Liver (tissue), 9 donors: ENCODE measurements around the gene PLEKHA5. TPM values are rescaled to one million over a fixed set of nuclear protein-coding genes. Genes with fewer than 3 reads are reported as not detected.

Experiments used
- DNase-seq: peaks from one replicate; pipeline ENCODE4 v3.0.0-alpha.2; 2017; ENCODE audit warnings: low spot score
- H3K27ac ChIP-seq, 2 donors: one replicate each; pipeline ENCODE4 v1.7.0; 2013; ENCODE audit warnings: inconsistent platforms in 2 of 2, low read length in 2 of 2, control low read depth in 1 of 2, low read depth in 1 of 2, mild to moderate bottlenecking in 1 of 2
- H3K27me3 ChIP-seq, 4 donors: one replicate each; pipeline versions ENCODE4 v1.6.1 to v1.7.0; 2013; ENCODE audit warnings: low read length in 3 of 4, inconsistent platforms in 1 of 4, mild to moderate bottlenecking in 1 of 4, moderate library complexity in 1 of 4; ENCODE audit not compliant: control insufficient read depth in 4 of 4, insufficient read depth in 4 of 4
- H3K36me3 ChIP-seq, 4 donors: one replicate each; pipeline versions ENCODE4 v1.6.1 to v1.7.0; 2013; ENCODE audit warnings: low read length in 3 of 4, mild to moderate bottlenecking in 3 of 4, low read depth in 1 of 4, moderate library complexity in 1 of 4; ENCODE audit not compliant: control insufficient read depth in 4 of 4, insufficient read depth in 3 of 4
- H3K4me1 ChIP-seq, 4 donors: one replicate each; pipeline versions ENCODE4 v1.6.1 to v1.7.0; 2013; ENCODE audit warnings: low read length in 3 of 4, mild to moderate bottlenecking in 3 of 4, moderate library complexity in 1 of 4; ENCODE audit not compliant: control insufficient read depth in 4 of 4, insufficient read depth in 4 of 4
- H3K4me3 ChIP-seq, 3 donors: one replicate each; pipeline versions ENCODE4 v1.6.1 to v1.7.0; 2013; ENCODE audit warnings: low read length in 3 of 3, control low read depth in 1 of 3, low read depth in 1 of 3, mild to moderate bottlenecking in 1 of 3
- H3K9ac ChIP-seq, 2 donors: one replicate each; pipeline ENCODE4 v1.7.0; 2013; ENCODE audit warnings: low read length in 2 of 2, mild to moderate bottlenecking in 2 of 2, moderate library complexity in 2 of 2, control low read depth in 1 of 2, low read depth in 1 of 2
- H3K9me3 ChIP-seq, 4 donors: one replicate each; pipeline versions ENCODE4 v1.6.1 to v1.7.0; 2013; ENCODE audit warnings: low read length in 3 of 4; ENCODE audit not compliant: control insufficient read depth in 4 of 4
- ATF3 ChIP-seq: IDR thresholded peaks from 2 replicates; pipeline ENCODE4 v1.6.1; 2016; ENCODE audit warnings: antibody characterized with exemption
- CTCF ChIP-seq: fragments of 150-350 bp; IDR thresholded peaks from 2 replicates; pipeline ENCODE4 v1.5.1; 2017; ENCODE audit warnings: improper control_type of control experiment, low read depth, low read length; ENCODE audit not compliant: missing input control
- EGR1 ChIP-seq, 2 donors: IDR thresholded peaks; 2 replicates each; pipeline ENCODE4 v1.6.1; 2016 to 2018; ENCODE audit warnings: antibody characterized with exemption in 2 of 2, low read depth in 2 of 2
- FOXA1 ChIP-seq: IDR thresholded peaks from 2 replicates; pipeline ENCODE4 v1.6.1; 2016; ENCODE audit warnings: antibody characterized with exemption
- FOXA2 ChIP-seq: IDR thresholded peaks from 2 replicates; pipeline ENCODE4 v1.6.1; 2016; ENCODE audit warnings: antibody characterized with exemption
- GABPA ChIP-seq, 2 donors: IDR thresholded peaks in 1 of 2; conservative IDR thresholded peaks in 1 of 2; 2 replicates each; pipeline ENCODE4 v1.6.1; 2016; ENCODE audit warnings: antibody characterized with exemption in 2 of 2, mild to moderate bottlenecking in 1 of 2, moderate library complexity in 1 of 2
- HNF4A ChIP-seq, 2 donors: conservative IDR thresholded peaks; 2 replicates each; pipeline ENCODE4 v1.6.1; 2016; ENCODE audit warnings: antibody characterized with exemption in 2 of 2, mild to moderate bottlenecking in 2 of 2
- HNF4G ChIP-seq: IDR thresholded peaks from 2 replicates; pipeline ENCODE4 v1.6.1; 2016; ENCODE audit warnings: antibody characterized with exemption
- JUND ChIP-seq, 2 donors: IDR thresholded peaks; 2 replicates each; pipeline ENCODE4 v1.6.1; 2016; ENCODE audit warnings: antibody characterized with exemption in 2 of 2
- MAX ChIP-seq: IDR thresholded peaks from 2 replicates; pipeline ENCODE4 v1.6.1; 2016; ENCODE audit warnings: antibody characterized with exemption
- NR2F2 ChIP-seq: IDR thresholded peaks from 2 replicates; pipeline ENCODE4 v1.6.1; 2016; ENCODE audit warnings: antibody characterized with exemption
- RAD21 ChIP-seq, 2 donors: IDR thresholded peaks; 2 replicates each; pipeline ENCODE4 v1.6.1; 2016; ENCODE audit warnings: antibody characterized with exemption in 2 of 2, mild to moderate bottlenecking in 2 of 2
- REST ChIP-seq: IDR thresholded peaks from 2 replicates; pipeline ENCODE4 v1.6.1; 2016; ENCODE audit warnings: antibody characterized with exemption, mild to moderate bottlenecking
- RXRA ChIP-seq, 2 donors: IDR thresholded peaks; 2 replicates each; pipeline ENCODE4 v1.6.1; 2017 to 2018; ENCODE audit warnings: antibody characterized with exemption in 2 of 2, mild to moderate bottlenecking in 1 of 2
- SP1 ChIP-seq: IDR thresholded peaks from 2 replicates; pipeline ENCODE4 v1.6.1; 2018; ENCODE audit warnings: antibody characterized with exemption, mild to moderate bottlenecking
- TAF1 ChIP-seq: conservative IDR thresholded peaks from 2 replicates; pipeline ENCODE4 v1.6.1; 2016; ENCODE audit warnings: antibody characterized with exemption, mild to moderate bottlenecking
- YY1 ChIP-seq: IDR thresholded peaks from 2 replicates; pipeline ENCODE4 v1.6.1; 2016; ENCODE audit warnings: antibody characterized with exemption, mild to moderate bottlenecking
- ZBTB33 ChIP-seq: IDR thresholded peaks from 2 replicates; pipeline ENCODE4 v1.6.1; 2016; ENCODE audit warnings: antibody characterized with exemption
- WGBS: extraction: QIAGEN DNeasy Blood & Tissue Kit; methylation state at CpG from one replicate; pipeline ENCODE4 v1.1.7; 2013; 5-methylcytosine and 5-hydroxymethylcytosine counted together
- polyA plus RNA-seq, 2 donors: library from polyadenylated mRNA; stranded (reverse) in 1 of 2; unstranded in 1 of 2; fragments of 200-250 nt in 1 of 2; fragments of >200 nt in 1 of 2; fragmentation: Nextera tagmentation in 1 of 2; extraction: Ambion mirVana in 1 of 2; gene quantifications; one replicate each; pipeline versions ENCODE4 v1.2.1 to v1.2.3, GENCODE V29; 2013 to 2015
- total RNA-seq, 2 donors: library from RNA; depleted of rRNA; stranded (reverse); fragments of >200 nt; gene quantifications; one replicate each; pipeline ENCODE4 v1.2.3, GENCODE V29; 2014
- donor health status: healthy.
- donor health status: healthy.
- donor health status: healthy.
- donor health status: healthy.
- donor health status: healthy.

Gene PLEKHA5
- total and polyA plus RNA-seq, 4 donors: 4.6 to 25.5 (median 16.8) TPM

- Histone ChIP-seq H3K36me3 (no peaks in the 10 kb centered on the region), H3K9ac (no peak overlapping the region), H3K27ac (no peak overlapping the region), H3K27me3 (no peaks in the 10 kb centered on the region), H3K9me3 (no peaks in the 10 kb centered on the region), H3K4me1 (peaks cover 0 to 6% (median 4%) of the 10 kb centered on the region in 4 donors), H3K4me3 (no peak overlapping the region)
- TF ChIP-seq ZBTB33 (no peak), EGR1 (IDR thresholded peaks at IDR 0.05; ENCODE audit: low read depth in 2 of 2) (no peak), NR2F2 (no peak), RAD21 (IDR thresholded peaks at IDR 0.05) (no peak), GABPA (IDR thresholded peaks at IDR 0.05 in 1 of 2, conservative IDR thresholded peaks at IDR 0.05 in 1 of 2) (no peak), CTCF (no peak), ATF3 (no peak), YY1 (no peak), HNF4G (no peak), SP1 (no peak), JUND (IDR thresholded peaks at IDR 0.05) (no peak), RXRA (IDR thresholded peaks at IDR 0.05) (no peak), MAX (no peak), FOXA1 (no peak), TAF1 (no peak), HNF4A (conservative IDR thresholded peaks at IDR 0.05) (no peak), REST (no peak), FOXA2 (no peak)
- 89% methylated on average over 3 of the region's 3 CpGs for WGBS
- no peak for DNase-seq
These were observed 93.0 kb downstream of the PLEKHA5 start for GRCh38 chr12:19222558-19222957.

- Histone ChIP-seq H3K27me3 (no peaks in the 10 kb centered on the region), H3K27ac (no peak overlapping the region), H3K4me1 (peaks cover 0 to 11% (median 9%) of the 10 kb centered on the region in 4 donors), H3K36me3 (no peaks in the 10 kb centered on the region), H3K9me3 (no peaks in the 10 kb centered on the region), H3K4me3 (no peak overlapping the region), H3K9ac (no peak overlapping the region)
- peak; percentile 8 to 36 for TF ChIP-seq RAD21 (IDR thresholded peaks at IDR 0.05)
- TF ChIP-seq GABPA (IDR thresholded peaks at IDR 0.05 in 1 of 2, conservative IDR thresholded peaks at IDR 0.05 in 1 of 2): no peak
- no peak for DNase-seq
- 76% methylated on average over 3 of the region's 3 CpGs for WGBS
These were observed 93.5 kb downstream of the PLEKHA5 start for GRCh38 chr12:19223018-19223417.
